Gastrocnemius medialis (tissue), 4 donors: Measurements from ENCODE around the gene BEND4. TPM values are rescaled to one million over a fixed set of nuclear protein-coding genes. Genes with fewer than 3 reads are reported as not detected.
"Not testable (repeated sequence)": the region's sequence is repeated elsewhere in the genome, so short reads cannot be mapped to it uniquely, and the experiment has no call there.

Source experiments
- ATAC-seq, 2 donors: fragments of 150-250 bp; one replicate each; pipeline ENCODE4 v1.9.1; 2016
- DNase-seq, 2 donors: peaks; one replicate each; pipeline ENCODE4 v3.0.0-alpha.2; 2019
- H3K27ac ChIP-seq, 4 donors: fragments of 200-600 bp; sonication (generic); 1 replicate in 1 of 4; 2 replicates in 3 of 4; pipeline ENCODE4 v1.5.1; 2016 to 2018; ENCODE audit warnings: mild to moderate bottlenecking in 2 of 4, moderate library complexity in 1 of 4
- H3K27me3 ChIP-seq, 3 donors: fragments of 200-600 bp; sonication (generic) in 2 of 3; 1 replicate in 1 of 3; 2 replicates in 2 of 3; pipeline versions ENCODE4 v1.5.1 to v1.6.0; 2016 to 2019; ENCODE audit warnings: mild to moderate bottlenecking in 1 of 3, moderate library complexity in 1 of 3
- H3K36me3 ChIP-seq, 2 donors: fragments of 200-600 bp; sonication (generic) in 1 of 2; one replicate each; pipeline ENCODE4 v1.5.1; 2017 to 2018
- H3K4me1 ChIP-seq, 2 donors: fragments of 200-600 bp; sonication (generic) in 1 of 2; one replicate each; pipeline ENCODE4 v1.5.1; 2016 to 2017; ENCODE audit warnings: mild to moderate bottlenecking in 2 of 2
- H3K4me3 ChIP-seq, 4 donors: fragments of 200-600 bp; sonication (generic) in 3 of 4; 1 replicate in 1 of 4; 2 replicates in 3 of 4; pipeline ENCODE4 v1.5.1; 2016 to 2019; ENCODE audit warnings: mild to moderate bottlenecking in 2 of 4
- H3K9me3 ChIP-seq, 3 donors: fragments of 200-600 bp; sonication (generic) in 2 of 3; 1 replicate in 1 of 3; 2 replicates in 2 of 3; pipeline ENCODE4 v1.5.1; 2016 to 2019
- POLR2A ChIP-seq, 2 donors: fragments of 450-650 bp; IDR thresholded peaks; one replicate each; pipeline ENCODE4 v1.6.1; 2017; ENCODE audit warnings: antibody characterized with exemption in 2 of 2, mild to moderate bottlenecking in 2 of 2, moderate library complexity in 2 of 2
- in situ Hi-C, 4 donors: fragments of 200-750 bp; cut with MboI; loops; one replicate each; pipeline versions ENCODE4 v1.15.0 to v1.8.0; 2017; ENCODE audit warnings: low sequenced_read_pairs in 4 of 4
- intact Hi-C: fragments of 100-400 bp; cut with DNase I; formaldehyde crosslinking; loops from one replicate; pipeline ENCODE4 v1.15.1; 2023; ENCODE audit warnings: low total_unique reads
- total RNA-seq, 4 donors: library from RNA; depleted of rRNA; stranded (reverse); fragments of >200 nt; gene quantifications; one replicate each; pipeline versions ENCODE4 v1.1.0 to v1.2.3, GENCODE V29; 2016
- TF ChIP-seq, protein P1 (sequence below), 5 experiments: fragments of 450-650 bp in 3 of 5; fragments of 200-600 bp in 2 of 5; sonication (generic) in 2 of 5; IDR thresholded peaks in 4 of 5; conservative IDR thresholded peaks in 1 of 5; 1 replicate in 4 of 5; 2 replicates in 1 of 5; pipeline ENCODE4 v1.5.1; 2016 to 2019; ENCODE audit warnings: antibody characterized with exemption in 5 of 5, mild to moderate bottlenecking in 3 of 5, moderate library complexity in 3 of 5

The BEND4 gene
- total RNA-seq, 4 donors from 2014 or later = not detected

GRCh38 chr4:42167709-42168108 lies 15.3 kb upstream of the BEND4 start:
- no peak for TF ChIP-seq POLR2A (IDR thresholded peaks at IDR 0.05)
- TF ChIP-seq, protein P1, sequence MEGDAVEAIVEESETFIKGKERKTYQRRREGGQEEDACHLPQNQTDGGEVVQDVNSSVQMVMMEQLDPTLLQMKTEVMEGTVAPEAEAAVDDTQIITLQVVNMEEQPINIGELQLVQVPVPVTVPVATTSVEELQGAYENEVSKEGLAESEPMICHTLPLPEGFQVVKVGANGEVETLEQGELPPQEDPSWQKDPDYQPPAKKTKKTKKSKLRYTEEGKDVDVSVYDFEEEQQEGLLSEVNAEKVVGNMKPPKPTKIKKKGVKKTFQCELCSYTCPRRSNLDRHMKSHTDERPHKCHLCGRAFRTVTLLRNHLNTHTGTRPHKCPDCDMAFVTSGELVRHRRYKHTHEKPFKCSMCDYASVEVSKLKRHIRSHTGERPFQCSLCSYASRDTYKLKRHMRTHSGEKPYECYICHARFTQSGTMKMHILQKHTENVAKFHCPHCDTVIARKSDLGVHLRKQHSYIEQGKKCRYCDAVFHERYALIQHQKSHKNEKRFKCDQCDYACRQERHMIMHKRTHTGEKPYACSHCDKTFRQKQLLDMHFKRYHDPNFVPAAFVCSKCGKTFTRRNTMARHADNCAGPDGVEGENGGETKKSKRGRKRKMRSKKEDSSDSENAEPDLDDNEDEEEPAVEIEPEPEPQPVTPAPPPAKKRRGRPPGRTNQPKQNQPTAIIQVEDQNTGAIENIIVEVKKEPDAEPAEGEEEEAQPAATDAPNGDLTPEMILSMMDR (IDR thresholded peaks at IDR 0.05 in 4 of 5, conservative IDR thresholded peaks at IDR 0.05 in 1 of 5) = no peak
- Histone ChIP-seq H3K36me3 (no peaks in the 10 kb centered on the region), H3K4me3 (no peak overlapping the region), H3K27ac (no peak overlapping the region), H3K9me3 (no peaks in the 10 kb centered on the region), H3K27me3 (no peaks in the 10 kb centered on the region), H3K4me1 (no peaks in the 10 kb centered on the region)
- no peak for ATAC-seq
- in situ Hi-C loops (no loop called here), intact Hi-C loops (no loop called here)
- no peak for DNase-seq

- H3K27ac ChIP-seq, H3K27me3 ChIP-seq, H3K4me3 ChIP-seq, DNase-seq, intact Hi-C loops, H3K9me3 ChIP-seq, ATAC-seq, in situ Hi-C loops, H3K36me3 ChIP-seq, H3K4me1 ChIP-seq: not testable (repeated sequence)
These were observed 13.7 kb upstream of the BEND4 start for GRCh38 chr4:42166186-42166585.

DNA sequence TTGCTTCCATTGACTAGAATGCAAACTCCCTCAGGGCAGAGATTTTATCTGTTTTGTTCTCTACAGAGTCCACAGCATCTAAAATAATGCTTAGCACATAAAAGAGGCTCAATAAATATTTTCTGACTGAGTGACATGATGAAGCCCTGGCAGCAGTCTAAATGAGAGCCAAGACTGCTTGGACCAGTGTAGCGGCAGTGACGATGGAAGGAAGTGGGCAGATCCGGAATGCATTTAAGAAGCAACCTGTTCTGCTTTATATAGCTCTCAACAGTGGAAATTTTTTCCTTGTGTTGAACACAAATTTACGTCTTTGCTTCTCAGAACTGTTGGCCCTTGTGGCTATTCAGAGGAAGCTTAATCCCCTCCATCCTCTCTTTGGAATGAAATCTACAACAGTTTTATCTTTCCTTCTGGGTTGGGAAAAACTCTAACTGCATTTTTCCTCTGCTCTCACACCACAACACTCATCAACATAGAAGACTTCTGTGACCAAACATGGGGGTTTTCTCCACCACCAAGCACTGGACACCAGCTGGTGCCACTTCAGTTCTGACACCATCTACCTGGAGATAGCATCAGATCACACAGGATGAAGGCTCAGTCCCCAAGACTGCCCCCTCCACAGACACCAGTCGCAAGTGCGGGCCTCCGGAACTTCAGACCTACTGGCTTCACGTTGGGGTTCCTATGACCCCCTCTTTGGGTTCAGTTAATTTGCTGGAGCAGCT lies 7.0 kb upstream of the BEND4 start:
- Histone ChIP-seq H3K4me3 (no peak overlapping the region), H3K9me3 (no peaks in the 10 kb centered on the region), H3K27ac (no peak overlapping the region), H3K36me3 (no peaks in the 10 kb centered on the region), H3K27me3 (no peaks in the 10 kb centered on the region), H3K4me1 (no peaks in the 10 kb centered on the region)
- DNase-seq (no peak), ATAC-seq (no peak)
- in situ Hi-C loops = no loop called here
- intact Hi-C loops = no loop called here
- TF ChIP-seq, protein P1 (IDR thresholded peaks at IDR 0.05 in 4 of 5, conservative IDR thresholded peaks at IDR 0.05 in 1 of 5) = no peak
- no peak for TF ChIP-seq POLR2A (IDR thresholded peaks at IDR 0.05)

GRCh38 chr4:42151568-42152506 lies 618 bp downstream of the BEND4 start:
- Histone ChIP-seq H3K4me3 (peak overlapping the region; percentile 28 to 39 (median 36)), H3K27me3 (peaks cover 45 to 55% (median 47%) of the 10 kb centered on the region in 3 donors), H3K4me1 (no peaks in the 10 kb centered on the region), H3K36me3 (no peaks in the 10 kb centered on the region), H3K27ac (no peak overlapping the region), H3K9me3 (no peaks in the 10 kb centered on the region)
- no peak for TF ChIP-seq POLR2A (IDR thresholded peaks at IDR 0.05)
- TF ChIP-seq, protein P1 (IDR thresholded peaks at IDR 0.05 in 4 of 5, conservative IDR thresholded peaks at IDR 0.05 in 1 of 5) = no peak
- ATAC-seq (no peak), DNase-seq (no peak)
- in situ Hi-C loops (no loop called here), intact Hi-C loops (no loop called here)
